SK-N-SH (cell line): ENCODE measurements around the gene USF3.

ENCODE experiments used
- NFIC ChIP-seq: IDR thresholded peaks from 2 replicates; pipeline ENCODE4 v1.4.0; 2012; ENCODE audit warnings: borderline replicate concordance
- TF ChIP-seq, protein P1 (sequence below): IDR thresholded peaks from 2 replicates; pipeline ENCODE4 v1.4.0; 2012; ENCODE audit warnings: low read depth
- TF ChIP-seq, protein P2 (sequence below): fragments of 200-600 bp; sonication (generic); IDR thresholded peaks from 2 replicates; pipeline ENCODE4 v1.6.1; 2017; ENCODE audit warnings: antibody characterized with exemption, mild to moderate bottlenecking, moderate library complexity

DNA sequence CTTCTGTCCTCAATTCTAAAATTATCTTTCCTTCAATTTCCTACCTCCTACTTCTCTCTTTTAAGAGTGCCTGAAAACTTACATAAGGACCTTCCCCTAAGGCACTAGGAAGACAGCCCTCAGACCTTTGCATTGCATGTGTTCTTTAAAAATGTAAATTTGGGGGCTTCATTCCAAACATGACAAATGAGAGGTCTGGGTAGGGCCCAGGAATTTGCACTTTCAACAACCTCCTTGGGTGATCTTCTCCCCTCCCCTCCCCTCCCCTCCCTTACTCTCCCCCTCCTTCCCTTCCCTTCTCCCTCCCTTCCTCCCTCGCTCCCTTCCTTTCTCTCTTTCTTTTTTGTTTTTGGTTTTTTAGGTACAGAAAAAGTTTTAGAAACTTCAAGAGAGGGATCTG is 18.7 kb downstream of the USF3 start:
- TF ChIP-seq, protein P1, sequence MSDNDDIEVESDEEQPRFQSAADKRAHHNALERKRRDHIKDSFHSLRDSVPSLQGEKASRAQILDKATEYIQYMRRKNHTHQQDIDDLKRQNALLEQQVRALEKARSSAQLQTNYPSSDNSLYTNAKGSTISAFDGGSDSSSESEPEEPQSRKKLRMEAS = no peak
- TF ChIP-seq, protein P2, sequence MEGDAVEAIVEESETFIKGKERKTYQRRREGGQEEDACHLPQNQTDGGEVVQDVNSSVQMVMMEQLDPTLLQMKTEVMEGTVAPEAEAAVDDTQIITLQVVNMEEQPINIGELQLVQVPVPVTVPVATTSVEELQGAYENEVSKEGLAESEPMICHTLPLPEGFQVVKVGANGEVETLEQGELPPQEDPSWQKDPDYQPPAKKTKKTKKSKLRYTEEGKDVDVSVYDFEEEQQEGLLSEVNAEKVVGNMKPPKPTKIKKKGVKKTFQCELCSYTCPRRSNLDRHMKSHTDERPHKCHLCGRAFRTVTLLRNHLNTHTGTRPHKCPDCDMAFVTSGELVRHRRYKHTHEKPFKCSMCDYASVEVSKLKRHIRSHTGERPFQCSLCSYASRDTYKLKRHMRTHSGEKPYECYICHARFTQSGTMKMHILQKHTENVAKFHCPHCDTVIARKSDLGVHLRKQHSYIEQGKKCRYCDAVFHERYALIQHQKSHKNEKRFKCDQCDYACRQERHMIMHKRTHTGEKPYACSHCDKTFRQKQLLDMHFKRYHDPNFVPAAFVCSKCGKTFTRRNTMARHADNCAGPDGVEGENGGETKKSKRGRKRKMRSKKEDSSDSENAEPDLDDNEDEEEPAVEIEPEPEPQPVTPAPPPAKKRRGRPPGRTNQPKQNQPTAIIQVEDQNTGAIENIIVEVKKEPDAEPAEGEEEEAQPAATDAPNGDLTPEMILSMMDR = no peak
- no peak for TF ChIP-seq NFIC
